Nephron (organoid): ENCODE data around the gene TAS2R60.
"Not testable (repeated sequence)": the region's sequence is repeated elsewhere in the genome, so short reads cannot be mapped to it uniquely, and the experiment has no call there.

Experiments used
- H3K27ac Mint-ChIP-seq, 3 experiments: 2 replicates each; pipeline ENCODE4 v1.8.0; 2020; ENCODE audit warnings: mixed read lengths in 3 of 3, mild to moderate bottlenecking in 2 of 3, moderate library complexity in 1 of 3
- H3K27me3 Mint-ChIP-seq: 2 replicates; pipeline ENCODE4 v1.8.0; 2021; ENCODE audit warnings: low read depth, mild to moderate bottlenecking, moderate library complexity, mixed read lengths
- H3K36me3 Mint-ChIP-seq: 2 replicates; pipeline ENCODE4 v1.8.0; 2020; ENCODE audit warnings: low read depth, mixed read lengths
- H3K4me1 Mint-ChIP-seq: 2 replicates; pipeline ENCODE4 v1.8.0; 2020; ENCODE audit warnings: mixed read lengths
- H3K4me3 Mint-ChIP-seq, 3 experiments: 2 replicates each; pipeline ENCODE4 v1.8.0; 2020; ENCODE audit warnings: mild to moderate bottlenecking in 3 of 3, mixed read lengths in 3 of 3, moderate library complexity in 2 of 3
- H3K9me3 Mint-ChIP-seq: 2 replicates; pipeline ENCODE4 v1.8.0; 2020; ENCODE audit warnings: mixed read lengths
- CTCF ChIP-seq, 3 experiments: fragments of 200-600 bp; sonication (generic); IDR thresholded peaks; one replicate each; pipeline ENCODE4 v1.5.0; 2021; ENCODE audit warnings: antibody characterized with exemption in 3 of 3; ENCODE audit not compliant: unreplicated experiment in 3 of 3

Gene TAS2R60

DNA sequence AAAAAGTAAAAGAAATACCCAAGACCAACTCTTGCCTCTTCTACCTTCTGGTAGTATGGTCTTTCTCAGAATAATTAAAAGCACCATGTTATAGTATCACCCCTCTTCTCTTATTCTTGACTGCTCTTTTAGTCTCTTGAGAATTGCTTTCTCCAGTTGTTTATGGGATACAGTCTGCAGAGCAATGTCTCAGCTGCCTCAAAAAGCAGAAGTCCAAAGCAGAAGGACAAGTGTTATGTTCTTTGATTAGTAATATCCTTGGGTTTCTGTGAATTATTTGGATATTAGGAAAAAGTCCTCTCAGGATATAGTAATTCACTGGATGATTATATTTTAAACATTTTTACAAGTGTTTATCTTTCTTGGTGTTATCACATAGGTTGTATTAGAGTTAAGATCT is 41.8 kb downstream of the TAS2R60 start:
- TF ChIP-seq CTCF (IDR thresholded peaks at IDR 0.05; ENCODE audit: unreplicated experiment in 3 of 3), result no peak
- no peak overlapping the region for H3K27ac Mint-ChIP-seq
- no peaks in the 10 kb centered on the region for H3K9me3 Mint-ChIP-seq
- H3K4me3 Mint-ChIP-seq, result no peak overlapping the region
- no peaks in the 10 kb centered on the region for H3K36me3 Mint-ChIP-seq
- peaks cover 6% of the 10 kb centered on the region for H3K4me1 Mint-ChIP-seq
- H3K27me3 Mint-ChIP-seq, result no peaks in the 10 kb centered on the region

GRCh38 chr7:143485500-143485899 is 42.2 kb downstream of the TAS2R60 start:
- H3K36me3 Mint-ChIP-seq, result no peaks in the 10 kb centered on the region
- H3K27me3 Mint-ChIP-seq, result no peaks in the 10 kb centered on the region
- no peak overlapping the region for H3K27ac Mint-ChIP-seq
- H3K4me3 Mint-ChIP-seq, result no peak overlapping the region
- TF ChIP-seq CTCF (IDR thresholded peaks at IDR 0.05; ENCODE audit: unreplicated experiment in 3 of 3), result no peak
- peaks cover 6% of the 10 kb centered on the region for H3K4me1 Mint-ChIP-seq
- no peaks in the 10 kb centered on the region for H3K9me3 Mint-ChIP-seq

- not testable (repeated sequence) for H3K4me1 Mint-ChIP-seq, H3K9me3 Mint-ChIP-seq, H3K27me3 Mint-ChIP-seq, H3K27ac Mint-ChIP-seq, H3K4me3 Mint-ChIP-seq, H3K36me3 Mint-ChIP-seq
Measured at GRCh38 chr7:143486266-143486665, 43.0 kb downstream of the TAS2R60 start.

DNA sequence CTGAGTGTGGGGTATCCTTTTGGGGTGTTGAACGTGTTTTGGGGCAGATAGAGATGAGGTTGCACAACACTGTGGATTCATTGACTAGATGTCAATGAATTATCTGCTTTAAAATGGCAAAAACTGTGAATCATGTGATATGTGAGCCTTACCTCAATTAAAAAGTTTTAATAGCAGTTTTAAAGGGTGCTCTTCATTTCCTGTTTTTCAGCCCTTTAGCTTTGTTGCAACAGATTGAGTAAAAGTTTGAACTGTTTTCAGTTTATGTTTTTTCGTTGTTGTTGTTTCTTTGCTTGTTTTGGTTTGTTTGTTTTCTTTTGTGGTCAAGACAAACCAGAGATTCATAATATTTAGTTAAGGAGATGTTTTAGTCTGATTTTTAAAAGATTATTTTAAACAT is 43.8 kb downstream of the TAS2R60 start:
- peaks cover 4% of the 10 kb centered on the region for H3K27me3 Mint-ChIP-seq
- no peaks in the 10 kb centered on the region for H3K36me3 Mint-ChIP-seq
- no peaks in the 10 kb centered on the region for H3K9me3 Mint-ChIP-seq
- H3K4me1 Mint-ChIP-seq, result peaks cover 6% of the 10 kb centered on the region
- H3K4me3 Mint-ChIP-seq, result no peak overlapping the region
- no peak for TF ChIP-seq CTCF (IDR thresholded peaks at IDR 0.05; ENCODE audit: unreplicated experiment in 3 of 3)
- no peak overlapping the region for H3K27ac Mint-ChIP-seq

GRCh38 chr7:143487566-143487965 is 44.3 kb downstream of the TAS2R60 start:
- peaks cover 4% of the 10 kb centered on the region for H3K27me3 Mint-ChIP-seq
- no peaks in the 10 kb centered on the region for H3K36me3 Mint-ChIP-seq
- H3K4me3 Mint-ChIP-seq, result no peak overlapping the region
- TF ChIP-seq CTCF (IDR thresholded peaks at IDR 0.05; ENCODE audit: unreplicated experiment in 3 of 3), result no peak
- no peak overlapping the region for H3K27ac Mint-ChIP-seq
- H3K9me3 Mint-ChIP-seq, result no peaks in the 10 kb centered on the region
- peaks cover 6% of the 10 kb centered on the region for H3K4me1 Mint-ChIP-seq

- no peaks in the 10 kb centered on the region for H3K4me1 Mint-ChIP-seq
- peaks cover 4% of the 10 kb centered on the region for H3K27me3 Mint-ChIP-seq
- no peaks in the 10 kb centered on the region for H3K36me3 Mint-ChIP-seq
- H3K27ac Mint-ChIP-seq, result no peak overlapping the region
- no peak overlapping the region for H3K4me3 Mint-ChIP-seq
- TF ChIP-seq CTCF (IDR thresholded peaks at IDR 0.05; ENCODE audit: unreplicated experiment in 3 of 3), result peak in 2 of 3 experiments; percentile 23 to 35
- no peaks in the 10 kb centered on the region for H3K9me3 Mint-ChIP-seq
Measured at GRCh38 chr7:143490717-143491306, 47.6 kb downstream of the TAS2R60 start.
